Hindlimb muscle (tissue), 1 donor: ENCODE measurements around the gene FAXDC2. TPM values are rescaled to one million over a fixed set of nuclear protein-coding genes. Genes with fewer than 3 reads are reported as not detected.
A peak's percentile ranks its signal among the peaks of the same experiment; 100 is the strongest.

Experiments used
- DNase-seq: peaks from one replicate; pipeline ENCODE4 v3.0.0-alpha.2; 2013
- polyA plus RNA-seq: library from polyadenylated mRNA; unstranded; fragments of 120-200 nt; gene quantifications from one replicate; pipeline ENCODE4 v1.2.1, GENCODE V29; 2013; ENCODE audit not compliant: insufficient read length

Gene FAXDC2
- polyA plus RNA-seq, 1 donor: 17.8 TPM

GRCh38 chr5:154794525-154795234, 55.7 kb downstream of the FAXDC2 start:
- DNase-seq: no peak

DNA sequence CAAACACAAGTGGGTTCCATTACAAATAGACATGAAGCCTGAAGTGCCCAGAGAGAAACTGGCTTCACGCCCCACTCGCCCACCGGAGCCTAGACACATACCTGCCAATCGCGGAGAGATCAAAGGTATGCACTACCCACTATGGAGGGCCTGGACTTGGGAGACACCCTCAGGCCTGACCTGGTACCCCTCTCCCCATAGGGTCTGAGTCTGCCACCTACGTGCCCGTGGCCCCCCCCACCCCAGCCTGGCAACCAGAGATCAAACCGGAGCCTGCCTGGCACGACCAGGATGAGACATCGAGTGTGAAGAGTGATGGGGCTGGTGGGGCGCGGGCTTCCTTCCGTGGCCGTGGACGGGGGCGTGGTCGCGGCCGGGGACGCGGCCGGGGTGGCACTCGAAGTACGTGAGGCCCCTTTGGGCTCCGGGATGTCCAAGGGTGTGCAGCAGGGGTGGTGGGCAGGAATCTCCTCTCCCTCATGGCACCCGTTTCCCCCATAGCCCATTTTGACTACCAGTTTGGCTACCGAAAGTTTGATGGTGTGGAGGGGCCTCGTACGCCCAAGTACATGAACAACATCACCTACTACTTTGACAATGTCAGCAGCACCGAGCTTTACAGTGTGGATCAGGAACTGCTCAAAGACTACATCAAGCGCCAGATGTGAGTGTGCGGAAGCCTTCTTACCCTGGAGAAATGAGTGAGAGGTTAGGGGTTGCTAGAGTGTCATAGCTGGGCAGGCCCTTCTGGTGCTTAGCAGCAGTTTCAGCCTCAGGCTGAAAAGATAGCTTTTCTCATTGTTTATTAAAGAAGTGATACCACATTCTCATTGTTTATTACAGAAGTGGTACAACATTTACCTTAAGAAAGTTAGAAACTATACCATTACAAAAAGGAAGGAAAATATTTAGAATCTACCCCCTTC, 56.5 kb downstream of the FAXDC2 start:
- no peak for DNase-seq

- no peak for DNase-seq
Measured at GRCh38 chr5:154791535-154791934, 58.9 kb downstream of the FAXDC2 start.

- DNase-seq: no peak
Measured at GRCh38 chr5:154788212-154788611, 62.2 kb downstream of the FAXDC2 start.

GRCh38 chr5:154786414-154786813, 64.0 kb downstream of the FAXDC2 start:
- no peak for DNase-seq

GRCh38 chr5:154784856-154785255, 65.5 kb downstream of the FAXDC2 start:
- no peak for DNase-seq

GRCh38 chr5:154783774-154784460, 66.5 kb downstream of the FAXDC2 start:
- no peak for DNase-seq

- no peak for DNase-seq
Measured at GRCh38 chr5:154782812-154783592, 67.4 kb downstream of the FAXDC2 start.

- DNase-seq: no peak
Measured at GRCh38 chr5:154782326-154782725, 68.1 kb downstream of the FAXDC2 start.

GRCh38 chr5:154780128-154780527, 70.3 kb downstream of the FAXDC2 start:
- no peak for DNase-seq

GRCh38 chr5:154779105-154779504, 71.3 kb downstream of the FAXDC2 start:
- no peak for DNase-seq

GRCh38 chr5:154778534-154778933, 71.9 kb downstream of the FAXDC2 start:
- no peak for DNase-seq

- no peak for DNase-seq
Measured at GRCh38 chr5:154776167-154776566, 74.2 kb downstream of the FAXDC2 start.

- no peak for DNase-seq
Measured at GRCh38 chr5:154773326-154773725, 77.1 kb downstream of the FAXDC2 start.

DNA sequence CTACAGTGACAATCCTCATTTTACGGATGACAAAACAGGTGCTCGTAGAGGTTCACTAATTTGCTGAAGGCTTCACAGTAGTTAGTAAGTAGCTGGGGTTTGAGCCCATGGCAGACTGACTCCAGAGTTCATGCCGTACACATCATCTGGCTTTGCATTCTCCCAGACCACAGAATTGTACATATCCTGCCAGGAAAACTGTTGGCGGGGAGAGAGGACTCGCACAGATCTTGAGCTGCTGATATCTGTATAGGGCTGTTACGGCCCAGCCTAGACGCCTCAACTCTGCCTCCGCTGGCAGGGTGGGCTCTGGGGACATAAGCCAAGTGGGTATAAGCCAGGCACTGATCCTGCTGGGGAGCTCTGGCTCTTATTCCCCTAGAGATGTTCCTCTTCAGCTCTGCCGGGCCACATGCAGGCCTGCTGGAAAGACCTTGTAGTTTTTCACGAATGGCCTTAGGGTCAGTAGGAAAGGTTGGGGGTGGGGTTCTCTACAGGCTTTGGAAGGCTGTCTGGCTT, 79.0 kb downstream of the FAXDC2 start:
- DNase-seq: peak; percentile 81

GRCh38 chr5:154770111-154770510, 80.3 kb downstream of the FAXDC2 start:
- DNase-seq: no peak

Other genes starting within 250 kb of the FAXDC2 start
- 109 TPM for gene LARP1, start 95.2 kb downstream of the FAXDC2 start, polyA plus RNA-seq
- 38.6 TPM for gene CNOT8, start 8.0 kb upstream of the FAXDC2 start, polyA plus RNA-seq
- gene GEMIN5, start 87.6 kb upstream of the FAXDC2 start, polyA plus RNA-seq: 16.4 TPM
- 22.9 TPM for gene MRPL22, start 90.5 kb upstream of the FAXDC2 start, polyA plus RNA-seq
- not detected for gene KIF4B, start 163.2 kb upstream of the FAXDC2 start, polyA plus RNA-seq